ENCODE results near the gene GLS. TPM values are rescaled to one million over a fixed set of nuclear protein-coding genes. Genes with fewer than 3 reads are reported as not detected.
A peak's percentile ranks its signal among the peaks of the same experiment; 100 is the strongest.

GLS gene
- total and polyA plus RNA-seq, 2 of the 13 experiments (the other 11 are each of a cell fraction or from before 2014, with no cell fraction given), result 78.6 to 183 TPM

- TF ChIP-seq ZNF639 (CRISPR knock-in tag; conservative IDR thresholded peaks at IDR 0.05) (no peak), ZFP37 (CRISPR knock-in tag; IDR thresholded peaks at IDR 0.05; ENCODE audit: borderline replicate concordance) (no peak), LBX2 (CRISPR knock-in tag; IDR thresholded peaks at IDR 0.05; ENCODE audit: borderline replicate concordance) (no peak), ZNF225 (CRISPR knock-in tag; IDR thresholded peaks at IDR 0.05) (peak; percentile 88), ZNF121 (CRISPR knock-in tag; IDR thresholded peaks at IDR 0.05) (peak; percentile 18), ZNF317 (CRISPR knock-in tag; IDR thresholded peaks at IDR 0.05) (peak; percentile 68; the same call in 1 of the 2 replicates), ZNF781 (CRISPR knock-in tag; IDR thresholded peaks at IDR 0.05; ENCODE audit: borderline replicate concordance, not compliant biosample characterization) (no peak), ZNF3 (CRISPR knock-in tag; IDR thresholded peaks at IDR 0.05) (no peak), ZNF674 (CRISPR knock-in tag; IDR thresholded peaks at IDR 0.05; ENCODE audit: low read depth) (no peak), AKAP8 (CRISPR knock-in tag; IDR thresholded peaks at IDR 0.05) (peak; percentile 50; the same call in 1 of the 2 replicates), ARNT (IDR thresholded peaks at IDR 0.05) (no peak), ZFX (CRISPR knock-in tag; IDR thresholded peaks at IDR 0.05; ENCODE audit: low read depth) (peak; percentile 82), GATAD1 (CRISPR knock-in tag; IDR thresholded peaks at IDR 0.05) (0 out of 2 replicates have a peak, but pooled peaks have one; percentile 29), MAFG (CRISPR knock-in tag; IDR thresholded peaks at IDR 0.05) (no peak), GMEB2 (CRISPR knock-in tag; IDR thresholded peaks at IDR 0.05; ENCODE audit: low read depth) (no peak), MTERF4 (CRISPR knock-in tag; IDR thresholded peaks at IDR 0.05) (no peak), CEBPB (IDR thresholded peaks at IDR 0.05; ENCODE audit: borderline replicate concordance, low read depth, low read length) (peak; percentile 46; the same call in 1 of the 2 replicates), TERF1 (CRISPR knock-in tag; IDR thresholded peaks at IDR 0.05) (no peak), ZNF569 (CRISPR knock-in tag; IDR thresholded peaks at IDR 0.05; ENCODE audit: borderline replicate concordance) (no peak), RBM22 (optimal IDR thresholded peaks at IDR 0.05; ENCODE audit: low read length) (no peak), ZNF598 (CRISPR knock-in tag; IDR thresholded peaks at IDR 0.05; ENCODE audit: borderline replicate concordance) (peak; percentile 62; the same call in 1 of the 2 replicates), ZMYM2 (CRISPR knock-in tag; IDR thresholded peaks at IDR 0.05) (no peak), ZNF773 (CRISPR knock-in tag; IDR thresholded peaks at IDR 0.05; ENCODE audit: borderline replicate concordance) (peak; percentile 73; the same call in 1 of the 2 replicates), ATF7 (IDR thresholded peaks at IDR 0.05) (peak; percentile 94), ATF7 (CRISPR knock-in tag; IDR thresholded peaks at IDR 0.05) (no peak), ZNF354B (CRISPR knock-in tag; IDR thresholded peaks at IDR 0.05) (peak; percentile 83; the same call in 1 of the 2 replicates)
These were observed 1.2 kb downstream of the GLS start (continued) for GRCh38 chr2:190881598-190882410.

Data from HepG2 (cell line).